H1 (cell line): ENCODE results near the gene C21orf58. TPM values are rescaled to one million over a fixed set of nuclear protein-coding genes. Genes with fewer than 3 reads are reported as not detected.

Source experiments
- CTCF ChIA-PET: fragments of 300-600 bp; sonication (Branson Sonifier 250); formaldehyde crosslinking; loops from one replicate; lab custom pipeline; 2021; ENCODE audit not compliant: partially characterized antibody; lab: Charles Lee
- POLR2A ChIA-PET: fragments of 300-600 bp; sonication (Branson Sonifier 250); formaldehyde crosslinking; loops from one replicate; lab custom pipeline; 2021; ENCODE audit warnings: inconsistent platforms; ENCODE audit not compliant: partially characterized antibody; lab: Charles Lee
- DNase-seq, 2 experiments: peaks; one replicate each; pipeline versions ENCODE4 v3.0.0 to v3.0.0-alpha.2; 2010 to 2022; ENCODE audit warnings: low spot score in 2 of 2, low read depth in 1 of 2, mixed read lengths in 1 of 2
- FAIRE-seq: peaks from 2 replicates; lab custom pipeline; 2011; peaks lifted over from hg19 to GRCh38; lab: Jason Lieb, UNC
- H2AFZ ChIP-seq: 2 replicates; pipeline ENCODE4 v1.8.1; 2012; ENCODE audit warnings: low read length, inconsistent platforms
- H2AK5ac ChIP-seq: 2 replicates; pipeline ENCODE4 v1.6.1; 2013; ENCODE audit warnings: low read depth, low read length
- H2BK120ac ChIP-seq: replicated peaks from 2 replicates; pipeline ENCODE3; 2013; ENCODE audit warnings: low read depth, low read length, inconsistent platforms
- H2BK12ac ChIP-seq: 2 replicates; pipeline ENCODE4 v1.6.1; 2013; ENCODE audit warnings: low read depth, low read length
- H2BK15ac ChIP-seq: 2 replicates; pipeline ENCODE4 v1.6.1; 2013; ENCODE audit warnings: low read length
- H2BK20ac ChIP-seq: 2 replicates; pipeline ENCODE4 v1.6.1; 2013; ENCODE audit warnings: low read length
- H2BK5ac ChIP-seq: 2 replicates; pipeline ENCODE4 v1.6.1; 2013; ENCODE audit warnings: low read depth, low read length
- H3K14ac ChIP-seq: 2 replicates; pipeline ENCODE4 v1.6.1; 2013; ENCODE audit warnings: inconsistent platforms; ENCODE audit not compliant: insufficient read length
- H3K18ac ChIP-seq: 2 replicates; pipeline ENCODE4 v1.6.1; 2013; ENCODE audit warnings: low read length; ENCODE audit errors: extremely low read depth
- H3K23ac ChIP-seq: 2 replicates; pipeline ENCODE4 v1.6.1; 2013; ENCODE audit warnings: inconsistent platforms; ENCODE audit not compliant: insufficient read length
- H3K23me2 ChIP-seq: 2 replicates; pipeline ENCODE4 v1.6.1; 2013; ENCODE audit warnings: low read depth, low read length
- H3K27ac ChIP-seq: 2 replicates; pipeline ENCODE4 v1.6.1; 2011; ENCODE audit warnings: low read depth, low read length, inconsistent platforms
- H3K27me3 ChIP-seq, 4 experiments: replicated peaks in 1 of 4; 1 replicate in 1 of 4; 2 replicates in 3 of 4; pipeline versions ENCODE4 v1.6.1 to v1.8.1; 2011 to 2013; ENCODE audit warnings: low read length in 3 of 4, mild to moderate bottlenecking in 3 of 4, inconsistent platforms in 2 of 4, mixed read lengths in 2 of 4, moderate library complexity in 1 of 4; ENCODE audit not compliant: control insufficient read depth in 3 of 4, insufficient read depth in 3 of 4; ENCODE audit errors: extremely low read depth in 1 of 4
- H3K36me3 ChIP-seq, 4 experiments: 2 replicates each; pipeline versions ENCODE4 v1.6.1 to v1.8.1; 2011 to 2013; ENCODE audit warnings: mild to moderate bottlenecking in 4 of 4, low read length in 3 of 4, moderate library complexity in 2 of 4, control low read depth in 1 of 4, inconsistent platforms in 1 of 4; ENCODE audit not compliant: insufficient read depth in 4 of 4, control insufficient read depth in 2 of 4
- H3K4ac ChIP-seq: replicated peaks from 2 replicates; pipeline ENCODE3; 2013; ENCODE audit warnings: low read length, low read depth, mixed read lengths, inconsistent platforms; ENCODE audit not compliant: insufficient read length
- H3K4me1 ChIP-seq, 4 experiments: replicated peaks in 1 of 4; 1 replicate in 1 of 4; 2 replicates in 3 of 4; pipeline versions ENCODE4 v1.6.1 to v1.8.1; 2011 to 2013; ENCODE audit warnings: low read length in 3 of 4, inconsistent platforms in 2 of 4, mixed read lengths in 1 of 4; ENCODE audit not compliant: insufficient read depth in 4 of 4, control insufficient read depth in 3 of 4
- H3K4me2 ChIP-seq, 2 experiments: 2 replicates each; pipeline versions ENCODE4 v1.6.1 to v1.8.1; 2011 to 2013; ENCODE audit warnings: low read depth in 2 of 2, low read length in 2 of 2, control low read depth in 1 of 2, inconsistent platforms in 1 of 2, mild to moderate bottlenecking in 1 of 2; ENCODE audit not compliant: insufficient read depth in 1 of 2
- H3K4me3 ChIP-seq, 4 experiments: fragments of 200-600, 300-600 bp in 1 of 4; sonication (generic), shearing (Covaris generic), sonication (Bioruptor Twin) in 1 of 4; 2 replicates each; pipeline versions ENCODE4 v1.5.1 to v1.8.1; 2011 to 2016; ENCODE audit warnings: low read length in 4 of 4, low read depth in 3 of 4, control low read depth in 2 of 4, inconsistent platforms in 2 of 4, mild to moderate bottlenecking in 2 of 4, mixed read lengths in 1 of 4, moderate library complexity in 1 of 4; ENCODE audit not compliant: insufficient read depth in 2 of 4; ENCODE audit errors: extremely low read depth in 1 of 4
- H3K56ac ChIP-seq: replicated peaks from 2 replicates; pipeline ENCODE3; 2013; ENCODE audit warnings: low read depth, mild to moderate bottlenecking, mixed read lengths, low read length, inconsistent platforms; ENCODE audit not compliant: insufficient read length
- H3K79me1 ChIP-seq: 2 replicates; pipeline ENCODE4 v1.6.1; 2013; ENCODE audit warnings: low read depth, low read length, control low read depth
- H3K79me2 ChIP-seq, 2 experiments: 2 replicates each; pipeline versions ENCODE4 v1.6.1 to v1.8.1; 2012 to 2013; ENCODE audit warnings: low read length in 2 of 2, mild to moderate bottlenecking in 2 of 2, inconsistent platforms in 1 of 2; ENCODE audit not compliant: insufficient read depth in 2 of 2, control insufficient read depth in 1 of 2
- H3K9ac ChIP-seq, 4 experiments: replicated peaks in 1 of 4; 1 replicate in 1 of 4; 2 replicates in 3 of 4; pipeline versions ENCODE4 v1.6.1 to v1.8.1; 2011 to 2013; ENCODE audit warnings: low read depth in 3 of 4, low read length in 3 of 4, control low read depth in 2 of 4, mild to moderate bottlenecking in 2 of 4, moderate library complexity in 2 of 4, inconsistent platforms in 1 of 4; ENCODE audit errors: extremely low read depth in 1 of 4
- H3K9me3 ChIP-seq, 2 experiments: 2 replicates each; pipeline versions ENCODE4 v1.6.1 to v1.8.1; 2012 to 2013; ENCODE audit warnings: mild to moderate bottlenecking in 2 of 2, moderate library complexity in 2 of 2, control low read depth in 1 of 2, inconsistent platforms in 1 of 2, low read depth in 1 of 2, low read length in 1 of 2, mixed read lengths in 1 of 2; ENCODE audit not compliant: insufficient read depth in 2 of 2
- H4K20me1 ChIP-seq, 2 experiments: replicated peaks in 1 of 2; 2 replicates each; pipeline versions ENCODE3 to v1.8.1; 2011 to 2013; ENCODE audit warnings: inconsistent platforms in 2 of 2, low read length in 2 of 2, mild to moderate bottlenecking in 1 of 2; ENCODE audit not compliant: insufficient read depth in 2 of 2, control insufficient read depth in 1 of 2
- H4K5ac ChIP-seq: 2 replicates; pipeline ENCODE4 v1.6.1; 2013; ENCODE audit warnings: low read length, low read depth, mixed read lengths, inconsistent platforms; ENCODE audit not compliant: insufficient read length
- H4K8ac ChIP-seq: 2 replicates; pipeline ENCODE4 v1.8.0; 2013; ENCODE audit warnings: mild to moderate bottlenecking, moderate library complexity, low read length, inconsistent platforms; ENCODE audit not compliant: insufficient read depth; ENCODE audit errors: extremely low read depth
- H4K91ac ChIP-seq: replicated peaks from 2 replicates; pipeline ENCODE3; 2013; ENCODE audit warnings: low read length, mixed read lengths, inconsistent platforms; ENCODE audit not compliant: insufficient read length
- BACH1 ChIP-seq: IDR thresholded peaks from 2 replicates; pipeline ENCODE4 v1.6.1; 2012; ENCODE audit warnings: low read length, improper control_type of control experiment
- CBX5 ChIP-seq: fragments of 300-800, 300-1000 bp; sonication (generic); IDR thresholded peaks from 2 replicates; pipeline ENCODE4 v1.7.1; 2016; ENCODE audit warnings: antibody characterized with exemption, low read length, low read depth
- GTF2F1 ChIP-seq: IDR thresholded peaks from 2 replicates; pipeline ENCODE4 v1.6.1; 2012; ENCODE audit warnings: low read depth, low read length, improper control_type of control experiment, borderline replicate concordance
- RAD21 ChIP-seq, 2 experiments: IDR thresholded peaks in 1 of 2; conservative IDR thresholded peaks in 1 of 2; 2 replicates each; pipeline ENCODE4 v1.6.1; 2011; ENCODE audit warnings: low read depth in 2 of 2, low read length in 2 of 2, improper control_type of control experiment in 1 of 2, inconsistent platforms in 1 of 2, mild to moderate bottlenecking in 1 of 2, moderate library complexity in 1 of 2
- RFX5 ChIP-seq: IDR thresholded peaks from 2 replicates; pipeline ENCODE4 v1.6.1; 2011; ENCODE audit warnings: low read depth, low read length, improper control_type of control experiment, borderline replicate concordance
- WGBS, 2 experiments: shearing (Covaris generic) in 1 of 2; methylation state at CpG; one replicate each; pipeline versions ENCODE4 v1.1.6 to v1.1.7; 2013 to 2015; ENCODE audit warnings: low lambda C conversion rate in 2 of 2, mixed read lengths in 2 of 2, inconsistent platforms in 1 of 2, low coverage in 1 of 2, missing lambda C conversion rate in 1 of 2; ENCODE audit not compliant: insufficient replicate concordance in 2 of 2, insufficient coverage in 1 of 2, insufficient read length in 1 of 2; ENCODE audit errors: extremely low coverage in 1 of 2, missing lambda C conversion rate in 1 of 2; 5-methylcytosine and 5-hydroxymethylcytosine counted together
- polyA plus RNA-seq, 7 experiments: library from polyadenylated mRNA; depleted of rRNA in 3 of 7; stranded (reverse) in 5 of 7; unstranded in 2 of 7; fragments of >200 nt in 5 of 7; fragments of 200-250 nt in 2 of 7; gene quantifications; 1 replicate in 5 of 7; 2 replicates in 1 of 7; 4 replicates in 1 of 7; pipeline versions ENCODE4 v1.2.1 to v1.2.3, GENCODE V29; 2011 to 2013; ENCODE audit warnings: missing spikeins in 2 of 7, mixed read lengths in 2 of 7
- total RNA-seq: library from RNA; stranded (reverse); fragmentation: NEBNext Ultra II Directional; extraction: Animal tissue kit (Norgen Biotek cat#: 25700); gene quantifications from 2 replicates; pipeline ENCODE4 v1.2.1, GENCODE V29; 2021

Gene C21orf58
- total and polyA plus RNA-seq, 2 of the 8 experiments (the other 6 are each of a cell fraction or from before 2014, with no cell fraction given), result 13.8 to 26.1 TPM

DNA sequence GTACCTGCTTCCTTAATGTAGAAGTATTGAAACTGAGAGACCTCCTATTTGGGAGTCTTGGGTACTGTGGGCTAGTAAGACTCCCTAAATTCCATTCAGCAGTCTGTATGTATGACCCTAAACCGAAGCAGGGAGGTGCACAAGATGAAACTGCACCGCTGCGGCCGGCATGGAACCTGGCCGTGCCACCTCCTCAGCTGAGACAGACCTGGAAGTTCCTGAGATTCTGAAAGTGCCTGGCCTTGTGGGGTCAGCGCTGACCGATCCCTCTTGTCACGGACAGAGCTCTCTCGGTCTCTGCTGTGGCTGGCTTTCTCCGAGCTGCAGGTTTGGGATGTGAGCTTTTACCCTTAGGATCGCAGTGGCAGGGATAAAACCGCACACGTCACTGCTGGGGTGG, 27.3 kb upstream of the C21orf58 start:
- H3K79me2 ChIP-seq, result no peaks in the 10 kb centered on the region
- H3K4me3 ChIP-seq, result no peak overlapping the region
- no peak overlapping the region for H3K27ac ChIP-seq
- H3K36me3 ChIP-seq, result peaks cover 31 to 66% (median 63%) of the 10 kb centered on the region in 4 experiments
- ChIA-PET CTCF (interaction anchor here (1.0 kb wide), 1 partner anchor 8 kb away, joined by 3 read pairs; no protein-coding TSS in a partner anchor), POLR2A (no interaction called here)
- no peak overlapping the region for H3K4me2 ChIP-seq
- H3K14ac ChIP-seq, result no peak overlapping the region
- DNase-seq, result no peak
- H2BK120ac ChIP-seq, result no peak overlapping the region
- H2BK12ac ChIP-seq, result no peak overlapping the region
- no peak overlapping the region for H3K23ac ChIP-seq
- WGBS, 2 experiments, result 84% methylated on average over 13 of the region's 13 CpGs; no CpG with 5 or more reads in 1 of the 2 experiments
- H4K8ac ChIP-seq, result no peak overlapping the region
- no peak for FAIRE-seq
- no peaks in the 10 kb centered on the region for H3K23me2 ChIP-seq
- H3K9me3 ChIP-seq, result no peaks in the 10 kb centered on the region
- no peak overlapping the region for H3K4ac ChIP-seq
- TF ChIP-seq GTF2F1 (no peak), RFX5 (no peak), CBX5 (no peak), BACH1 (no peak), RAD21 (IDR thresholded peaks at IDR 0.05 in 1 of 2, conservative IDR thresholded peaks at IDR 0.05 in 1 of 2; ENCODE audit: low read depth in 2 of 2, low read length in 2 of 2) (no peak)
- peaks cover 4 to 15% of the 10 kb centered on the region in 2 experiments for H4K20me1 ChIP-seq
- no peaks in the 10 kb centered on the region for H3K4me1 ChIP-seq
- no peak overlapping the region for H3K9ac ChIP-seq
- H2AK5ac ChIP-seq, result no peak overlapping the region
- peaks cover 3% of the 10 kb centered on the region; the same call in 1 of the 2 replicates for H3K79me1 ChIP-seq
- H3K27me3 ChIP-seq, result no peaks in the 10 kb centered on the region
- no peak overlapping the region for H2AFZ ChIP-seq
- no peak overlapping the region for H2BK15ac ChIP-seq
- no peak overlapping the region for H2BK20ac ChIP-seq
- H3K18ac ChIP-seq, result no peak overlapping the region
- no peak overlapping the region for H3K56ac ChIP-seq
- H4K5ac ChIP-seq, result no peak overlapping the region
- H2BK5ac ChIP-seq, result no peak overlapping the region
- no peak overlapping the region for H4K91ac ChIP-seq
